K562 (cell line): Measurements from ENCODE around the gene PRODH2. TPM values are rescaled to one million over a fixed set of nuclear protein-coding genes. Genes with fewer than 3 reads are reported as not detected.
A peak's percentile ranks its signal among the peaks of the same experiment; 100 is the strongest.

Experiments used
- ATAC-seq: fragments of 200-7000 bp; cut with Tn5 transposase; 3 replicates; pipeline ENCODE4 v1.9.1; 2020; ENCODE audit warnings: moderate library complexity
- BruUV-seq: library from RNA; stranded (reverse); fragments of 400-500 nt; replicated peaks from 2 replicates; lab custom pipeline; 2021; lab: Mats Ljungman, UMichigan
- CTCF ChIA-PET: fragments of 300-600 bp; formaldehyde crosslinking; extraction: SDS; loops from one replicate; lab custom pipeline; 2021; ENCODE audit warnings: low intra/inter-chr PET ratio; lab: Yijun Ruan, JAX
- POLR2A ChIA-PET: fragments of 300-600, 350-650 bp; sonication (Branson Sonifier 250); formaldehyde crosslinking; extraction: SDS; loops from one replicate; lab custom pipeline; 2021; ENCODE audit warnings: antibody characterized with exemption, inconsistent platforms; lab: Yijun Ruan, JAX
- DNase-seq, 4 experiments: peaks; one replicate each; pipeline versions ENCODE4 v3.0.0 to v3.0.0-alpha.2; 2011 to 2018; ENCODE audit warnings: low spot score in 3 of 4, mixed read lengths in 3 of 4; ENCODE audit errors: extremely low read depth in 1 of 4
- FAIRE-seq: peaks from 2 replicates; lab custom pipeline; 2011; peaks lifted over from hg19 to GRCh38; lab: Jason Lieb, UNC
- H2AFZ ChIP-seq: 2 replicates; pipeline ENCODE4 v1.6.0; 2011; ENCODE audit warnings: low read depth, low read length, control low read depth, inconsistent platforms
- H3K27ac ChIP-seq: fragments of 200-600 bp; 3 replicates; pipeline ENCODE4 v1.8.0; 2011; ENCODE audit warnings: low read depth, mild to moderate bottlenecking, control low read depth, inconsistent platforms, low read length, moderate library complexity, mixed read lengths; ENCODE audit errors: extremely low read depth
- H3K27me3 ChIP-seq, 2 experiments: fragments of 300-600 bp in 1 of 2; 2 replicates in 1 of 2; 3 replicates in 1 of 2; pipeline versions ENCODE4 v1.6.0 to v1.8.0; 2011; ENCODE audit warnings: inconsistent platforms in 2 of 2, low read length in 2 of 2, mild to moderate bottlenecking in 1 of 2, mixed read lengths in 1 of 2, moderate library complexity in 1 of 2; ENCODE audit not compliant: control insufficient read depth in 2 of 2, insufficient read depth in 2 of 2
- H3K36me3 ChIP-seq: fragments of 300-600 bp; 3 replicates; pipeline ENCODE4 v1.8.0; 2011; ENCODE audit warnings: mild to moderate bottlenecking, low read length, inconsistent platforms; ENCODE audit not compliant: control insufficient read depth, insufficient read depth
- H3K4me1 ChIP-seq, 2 experiments: fragments of 200-600 bp in 1 of 2; replicated peaks in 1 of 2; 2 replicates in 1 of 2; 3 replicates in 1 of 2; pipeline versions ENCODE4 v1.5.1 to v1.8.0; 2011; ENCODE audit warnings: inconsistent platforms in 2 of 2, low read length in 2 of 2, mild to moderate bottlenecking in 1 of 2, mixed read lengths in 1 of 2, moderate library complexity in 1 of 2; ENCODE audit not compliant: control insufficient read depth in 2 of 2, insufficient read depth in 2 of 2
- H3K4me2 ChIP-seq: 2 replicates; pipeline ENCODE4 v1.6.1; 2011; ENCODE audit warnings: low read length, control low read depth, inconsistent platforms, mixed read lengths; ENCODE audit not compliant: insufficient read depth
- H3K4me3 ChIP-seq: fragments of 200-600 bp; sonication (generic), shearing (Covaris generic); 2 replicates; pipeline ENCODE4 v1.5.1; 2016; ENCODE audit warnings: control low read depth, inconsistent platforms
- H3K79me2 ChIP-seq: fragments of 200-600 bp; 3 replicates; pipeline ENCODE4 v1.8.0; 2011; ENCODE audit warnings: low read length, inconsistent platforms; ENCODE audit not compliant: control insufficient read depth, insufficient read depth
- H3K9ac ChIP-seq, 2 experiments: 2 replicates each; pipeline versions ENCODE4 v1.6.0 to v1.6.1; 2011; ENCODE audit warnings: low read depth in 2 of 2, low read length in 2 of 2, control low read depth in 1 of 2, inconsistent platforms in 1 of 2, mild to moderate bottlenecking in 1 of 2, mixed read lengths in 1 of 2; ENCODE audit not compliant: insufficient read depth in 1 of 2
- H3K9me1 ChIP-seq: one replicate; pipeline ENCODE4 v1.6.0; 2011; ENCODE audit warnings: inconsistent platforms, mild to moderate bottlenecking, low read length, moderate library complexity; ENCODE audit not compliant: control insufficient read depth, insufficient read depth
- H3K9me3 ChIP-seq: replicated peaks from 2 replicates; pipeline ENCODE4 v1.5.1; 2011; ENCODE audit warnings: low read depth, low read length, inconsistent platforms; ENCODE audit not compliant: control insufficient read depth, insufficient read depth
- H4K20me1 ChIP-seq: replicated peaks from 2 replicates; pipeline ENCODE4 v1.6.1; 2011; ENCODE audit warnings: low read length, inconsistent platforms, mixed read lengths; ENCODE audit not compliant: control insufficient read depth, insufficient read depth
- CBX1 ChIP-seq: sonication (generic); IDR thresholded peaks from 2 replicates; pipeline ENCODE4 v1.6.1; 2016; ENCODE audit warnings: antibody characterized with exemption, low read depth, mild to moderate bottlenecking
- CBX3 ChIP-seq, 2 experiments: IDR thresholded peaks; 1 replicate in 1 of 2; 2 replicates in 1 of 2; pipeline ENCODE4 v1.6.1; 2012; ENCODE audit warnings: inconsistent platforms in 2 of 2, low read length in 2 of 2, borderline replicate concordance in 1 of 2, control low read depth in 1 of 2
- CCAR2 ChIP-seq: fragments of 200-400 bp; formaldehyde crosslinking; IDR thresholded peaks from 2 replicates; pipeline ENCODE4 v1.6.1; 2017; ENCODE audit warnings: mild to moderate bottlenecking, low read depth, low read length
- ELF1 ChIP-seq: fragments of 200-800 bp; sonication (Bioruptor generic); IDR thresholded peaks from 2 replicates; pipeline ENCODE4 v1.6.1; 2016; ENCODE audit warnings: missing genetic modification characterization, missing compliant biosample characterization
- PHTF2 ChIP-seq: fragments of 250-450 bp; sonication (Bioruptor Pico); IDR thresholded peaks from 2 replicates; pipeline ENCODE4 v1.5.0; 2021; ENCODE audit warnings: mild to moderate bottlenecking
- XRCC5 ChIP-seq: fragments of 200-400 bp; formaldehyde crosslinking; IDR thresholded peaks from 2 replicates; pipeline ENCODE4 v1.6.1; 2017; ENCODE audit warnings: low read depth, mild to moderate bottlenecking, low read length
- ZNF76 ChIP-seq: fragments of 250-450 bp; sonication (Bioruptor Pico); IDR thresholded peaks from 2 replicates; pipeline ENCODE4 v1.4.0; 2020; ENCODE audit warnings: mild to moderate bottlenecking, moderate library complexity, borderline replicate concordance
- ZNF79 ChIP-seq: fragments of 250-450 bp; sonication (Bioruptor Pico); IDR thresholded peaks from 2 replicates; pipeline ENCODE4 v1.4.0; 2020; ENCODE audit warnings: low read depth, mild to moderate bottlenecking, moderate library complexity
- WGBS: fragments of 100-300 bp; shearing (Covaris generic); methylation state at CpG from one replicate; pipeline ENCODE4 v1.1.6; 2016; ENCODE audit warnings: low coverage, mixed read lengths; ENCODE audit not compliant: insufficient coverage; ENCODE audit errors: missing lambda C conversion rate; 5-methylcytosine and 5-hydroxymethylcytosine counted together
- in situ Hi-C: fragments of 300-500 bp; cut with MboI; formaldehyde crosslinking; loops from 4 replicates; pipeline ENCODE4 v1.15.0; 2018; ENCODE audit warnings: inconsistent platforms, mixed read lengths
- intact Hi-C: fragments of 100-400 bp; cut with micrococcal nuclease; formaldehyde crosslinking; loops from 2 replicates; pipeline ENCODE4 v1.14.2; 2022
- polyA plus RNA-seq, 8 experiments: library from polyadenylated mRNA; depleted of rRNA in 4 of 8; stranded (reverse) in 5 of 8; unstranded in 3 of 8; fragments of >200 nt; fragmentation: Nextera tagmentation in 2 of 8; fragmentation: Illumina TruSeq in 1 of 8; extraction: Ambion mirVana in 2 of 8; extraction: Trizol in 1 of 8; gene quantifications; 2 replicates each; pipeline versions ENCODE4 v1.2.1 to v1.2.3, GENCODE V29; 2011 to 2014; ENCODE audit warnings: inconsistent platforms in 1 of 8, missing spikeins in 1 of 8
- total RNA-seq, 7 experiments: library from RNA; depleted of rRNA in 6 of 7; stranded (reverse); fragments of >200 nt in 6 of 7; fragmentation: Illumina TruSeq in 2 of 7; extraction: Trizol in 2 of 7; gene quantifications; 2 replicates each; pipeline versions ENCODE4 v1.2.1 to v1.2.3, GENCODE V29; 2011 to 2021; ENCODE audit warnings: low replicate concordance in 1 of 7
- TF ChIP-seq, protein P1 (sequence below), 3 experiments: IDR thresholded peaks in 2 of 3; conservative IDR thresholded peaks in 1 of 3; 2 replicates each; pipeline ENCODE4 v1.5.1; 2011 to 2012; ENCODE audit warnings: low read length in 3 of 3, mild to moderate bottlenecking in 3 of 3, control low read depth in 2 of 3, improper control_type of control experiment in 1 of 3, inconsistent platforms in 1 of 3, low read depth in 1 of 3, mixed read lengths in 1 of 3, moderate library complexity in 1 of 3; ENCODE audit not compliant: insufficient read depth in 2 of 3
- TF ChIP-seq, protein P2 (sequence below): fragments of 250-450 bp; sonication (Bioruptor Pico); IDR thresholded peaks from 2 replicates; pipeline ENCODE4 v1.8.0; 2022; ENCODE audit warnings: moderate library complexity, mild to moderate bottlenecking, inconsistent platforms

Gene PRODH2
- total and polyA plus RNA-seq, 9 of the 15 experiments (the other 6 are each of a cell fraction or from before 2014, with no cell fraction given), result not detected

DNA sequence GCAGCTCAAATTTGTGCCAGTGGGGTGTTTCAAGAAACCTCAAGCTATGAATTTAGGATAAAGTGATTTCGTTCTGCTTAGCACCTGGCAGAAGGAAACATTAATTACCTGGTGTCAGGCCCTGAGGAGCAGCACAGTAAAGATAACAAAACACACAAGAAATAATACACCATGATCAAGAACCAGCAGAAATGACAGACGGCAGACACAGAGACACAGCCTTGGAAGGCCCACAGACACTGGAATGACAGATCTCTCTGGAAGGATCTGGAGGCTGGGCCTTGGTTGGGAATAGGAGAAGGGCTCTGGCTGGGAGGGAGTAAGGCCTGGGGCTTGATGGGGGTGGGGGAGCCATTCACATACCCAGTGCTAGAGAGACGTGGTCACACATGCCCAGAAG, 10.8 kb downstream of the PRODH2 start:
- Histone ChIP-seq H3K9ac (no peak overlapping the region), H3K27ac (no peak overlapping the region), H4K20me1 (no peaks in the 10 kb centered on the region), H3K79me2 (no peaks in the 10 kb centered on the region), H3K4me1 (peaks cover 12 to 35% of the 10 kb centered on the region in 2 experiments; a peak in 4 of 5 replicates), H3K4me2 (no peak overlapping the region), H3K9me1 (no peaks in the 10 kb centered on the region), H3K36me3 (no peaks in the 10 kb centered on the region), H3K9me3 (no peaks in the 10 kb centered on the region; the same call in 1 of the 2 replicates), H3K4me3 (no peak overlapping the region), H3K27me3 (no peaks in the 10 kb centered on the region), H2AFZ (no peak overlapping the region)
- ChIA-PET POLR2A (interaction anchor here (0.5 to 0.6 kb wide), 2 partner anchors 25 to 34 kb away, joined by 3 read pairs; no protein-coding TSS in a partner anchor), CTCF (no interaction called here)
- ATAC-seq (no peak), FAIRE-seq (no peak), DNase-seq (no peak)
- in situ Hi-C loops (no loop called here), intact Hi-C loops (no loop called here)
- no TSS peak for BruUV-seq
- WGBS, result 48% methylated on average over 3 of the region's 3 CpGs
- TF ChIP-seq ZNF79 (CRISPR knock-in tag) (no peak), PHTF2 (CRISPR knock-in tag) (no peak), ELF1 (no peak), ZNF76 (CRISPR knock-in tag) (no peak), XRCC5 (no peak), CBX3 (IDR thresholded peaks at IDR 0.05; ENCODE audit: borderline replicate concordance in 1 of 2, low read length in 2 of 2) (peak in 1 of 2 experiments; percentile 95; a peak in 2 of 3 replicates), CBX1 (peak; percentile 74; the same call in 1 of the 2 replicates), CCAR2 (no peak)
- TF ChIP-seq, protein P1, sequence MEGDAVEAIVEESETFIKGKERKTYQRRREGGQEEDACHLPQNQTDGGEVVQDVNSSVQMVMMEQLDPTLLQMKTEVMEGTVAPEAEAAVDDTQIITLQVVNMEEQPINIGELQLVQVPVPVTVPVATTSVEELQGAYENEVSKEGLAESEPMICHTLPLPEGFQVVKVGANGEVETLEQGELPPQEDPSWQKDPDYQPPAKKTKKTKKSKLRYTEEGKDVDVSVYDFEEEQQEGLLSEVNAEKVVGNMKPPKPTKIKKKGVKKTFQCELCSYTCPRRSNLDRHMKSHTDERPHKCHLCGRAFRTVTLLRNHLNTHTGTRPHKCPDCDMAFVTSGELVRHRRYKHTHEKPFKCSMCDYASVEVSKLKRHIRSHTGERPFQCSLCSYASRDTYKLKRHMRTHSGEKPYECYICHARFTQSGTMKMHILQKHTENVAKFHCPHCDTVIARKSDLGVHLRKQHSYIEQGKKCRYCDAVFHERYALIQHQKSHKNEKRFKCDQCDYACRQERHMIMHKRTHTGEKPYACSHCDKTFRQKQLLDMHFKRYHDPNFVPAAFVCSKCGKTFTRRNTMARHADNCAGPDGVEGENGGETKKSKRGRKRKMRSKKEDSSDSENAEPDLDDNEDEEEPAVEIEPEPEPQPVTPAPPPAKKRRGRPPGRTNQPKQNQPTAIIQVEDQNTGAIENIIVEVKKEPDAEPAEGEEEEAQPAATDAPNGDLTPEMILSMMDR (IDR thresholded peaks at IDR 0.05 in 2 of 3, conservative IDR thresholded peaks at IDR 0.05 in 1 of 3; ENCODE audit: insufficient read depth in 2 of 3, low read depth in 1 of 3, low read length in 3 of 3), result no peak
- TF ChIP-seq, protein P2, sequence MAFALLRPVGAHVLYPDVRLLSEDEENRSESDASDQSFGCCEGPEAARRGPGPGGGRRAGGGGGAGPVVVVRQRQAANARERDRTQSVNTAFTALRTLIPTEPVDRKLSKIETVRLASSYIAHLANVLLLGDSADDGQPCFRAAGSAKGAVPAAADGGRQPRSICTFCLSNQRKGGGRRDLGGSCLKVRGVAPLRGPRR (CRISPR knock-in tag), result no peak
